ENCODE data around the gene DNMT1. TPM values are rescaled to one million over a fixed set of nuclear protein-coding genes. Genes with fewer than 3 reads are reported as not detected.
"Not testable (repeated sequence)": the region's sequence is repeated elsewhere in the genome, so short reads cannot be mapped to it uniquely, and the experiment has no call there.

DNMT1 gene
- total RNA-seq, result 10 to 100 TPM; 30.6 to 55.1 (median 55.0) TPM

- peak within 1 kb of the TSS; percentile 75 to 88 (median 84) for H3K4me3 ChIP-seq
- no peak for TF ChIP-seq CTCF (IDR thresholded peaks at IDR 0.05)
- peak in 2 of 3 donors; percentile 74 to 76 for TF ChIP-seq POLR2AphosphoS5 (IDR thresholded peaks at IDR 0.05)
- TF ChIP-seq POLR2A (IDR thresholded peaks at IDR 0.05), result peak; percentile 27
- peak within 1 kb of the TSS; percentile 89 to 92 for H3K27ac ChIP-seq
- H3K27me3 ChIP-seq, result no peaks in the 10 kb centered on the region
- H3K9me3 ChIP-seq, result no peaks in the 10 kb centered on the region
- no peaks in the 10 kb centered on the region for H3K36me3 ChIP-seq
- intact Hi-C loops (cut with DNase I; ENCODE audit: low total_unique reads), result no loop called here
- DNase-seq (ENCODE audit: low spot score in 2 of 2), result peak; percentile 91 to 94
- no peaks in the 10 kb centered on the region for H3K4me1 ChIP-seq
Observed at GRCh38 chr19:10194500-10195198, at the start of gene DNMT1. TSS of gene DNMT1 (minus strand) at chr19:10194953. CDS start at chr19:10194899, 54 bp downstream.

- no peaks in the 10 kb centered on the region for H3K27me3 ChIP-seq
- no peaks in the 10 kb centered on the region for H3K9me3 ChIP-seq
- intact Hi-C loops (cut with DNase I; ENCODE audit: low total_unique reads), result no loop called here
- no peaks in the 10 kb centered on the region for H3K36me3 ChIP-seq
- no peak overlapping the region for H3K27ac ChIP-seq
- H3K4me3 ChIP-seq, result no peak overlapping the region
- no peaks in the 10 kb centered on the region for H3K4me1 ChIP-seq
- no peak for DNase-seq (ENCODE audit: low spot score in 2 of 2)
- TF ChIP-seq POLR2A (IDR thresholded peaks at IDR 0.05) (no peak), CTCF (IDR thresholded peaks at IDR 0.05) (no peak), POLR2AphosphoS5 (IDR thresholded peaks at IDR 0.05) (no peak)
Observed at GRCh38 chr19:10243606-10244005, 48.9 kb upstream of the DNMT1 start.

GRCh38 chr19:10241826-10242449 is 47.2 kb upstream of the DNMT1 start:
- DNase-seq (ENCODE audit: low spot score in 2 of 2); H3K4me3 ChIP-seq; H3K36me3 ChIP-seq; H3K4me1 ChIP-seq; H3K9me3 ChIP-seq; H3K27me3 ChIP-seq; H3K27ac ChIP-seq; intact Hi-C loops (cut with DNase I; ENCODE audit: low total_unique reads): not testable (repeated sequence)

GRCh38 chr19:10238172-10238783 is 43.5 kb upstream of the DNMT1 start:
- TF ChIP-seq POLR2AphosphoS5 (IDR thresholded peaks at IDR 0.05) (peak in 1 of 3 donors; percentile 11), CTCF (IDR thresholded peaks at IDR 0.05) (no peak)
- H3K27me3 ChIP-seq, result no peaks in the 10 kb centered on the region
- DNase-seq (ENCODE audit: low spot score in 2 of 2), result no peak
- H3K27ac ChIP-seq, result peak overlapping the region; percentile 42 to 82
- H3K36me3 ChIP-seq, result no peaks in the 10 kb centered on the region
- no peaks in the 10 kb centered on the region for H3K9me3 ChIP-seq
- peaks cover 0 to 4% of the 10 kb centered on the region in 2 donors for H3K4me1 ChIP-seq
- H3K4me3 ChIP-seq, result no peak overlapping the region
- intact Hi-C loops (cut with DNase I; ENCODE audit: low total_unique reads), result loop anchor here (10.0 kb wide), 1 partner anchor 123 kb away; the partner anchor contains the start of genes EIF3G and P2RY11

GRCh38 chr19:10237702-10238101 is 42.9 kb upstream of the DNMT1 start:
- no peaks in the 10 kb centered on the region for H3K36me3 ChIP-seq
- no peak for DNase-seq (ENCODE audit: low spot score in 2 of 2)
- no peak overlapping the region for H3K4me3 ChIP-seq
- peak overlapping the region; percentile 42 to 82 for H3K27ac ChIP-seq
- H3K27me3 ChIP-seq, result no peaks in the 10 kb centered on the region
- TF ChIP-seq CTCF (IDR thresholded peaks at IDR 0.05), result no peak
- TF ChIP-seq POLR2A (IDR thresholded peaks at IDR 0.05), result no peak
- TF ChIP-seq POLR2AphosphoS5 (IDR thresholded peaks at IDR 0.05), result no peak
- intact Hi-C loops (cut with DNase I; ENCODE audit: low total_unique reads), result loop anchor here (10.0 kb wide), 1 partner anchor 123 kb away; the partner anchor contains the start of genes EIF3G and P2RY11
- no peaks in the 10 kb centered on the region for H3K9me3 ChIP-seq
- H3K4me1 ChIP-seq, result peaks cover 0 to 4% of the 10 kb centered on the region in 2 donors

GRCh38 chr19:10235409-10235808 is 40.7 kb upstream of the DNMT1 start:
- not testable (repeated sequence) for H3K9me3 ChIP-seq

More at GRCh38 chr19:10235409-10235808, 40.7 kb upstream of the DNMT1 start:
- H3K36me3 ChIP-seq; DNase-seq (ENCODE audit: low spot score in 2 of 2); H3K4me1 ChIP-seq; H3K4me3 ChIP-seq; H3K27me3 ChIP-seq: not testable (repeated sequence)
- intact Hi-C loops (cut with DNase I; ENCODE audit: low total_unique reads), result loop anchor here (10.0 kb wide), 1 partner anchor 121 kb away; the partner anchor contains the start of genes EIF3G and P2RY11
- peak overlapping the region; percentile 78 to 92 for H3K27ac ChIP-seq

Data from breast epithelium (tissue), 4 donors.